ENCODE data around the gene CRTAC1. TPM values are rescaled to one million over a fixed set of nuclear protein-coding genes. Genes with fewer than 3 reads are reported as not detected.

Gene CRTAC1
- total RNA-seq, 1 donor from 2014 or later: 128 TPM

DNA sequence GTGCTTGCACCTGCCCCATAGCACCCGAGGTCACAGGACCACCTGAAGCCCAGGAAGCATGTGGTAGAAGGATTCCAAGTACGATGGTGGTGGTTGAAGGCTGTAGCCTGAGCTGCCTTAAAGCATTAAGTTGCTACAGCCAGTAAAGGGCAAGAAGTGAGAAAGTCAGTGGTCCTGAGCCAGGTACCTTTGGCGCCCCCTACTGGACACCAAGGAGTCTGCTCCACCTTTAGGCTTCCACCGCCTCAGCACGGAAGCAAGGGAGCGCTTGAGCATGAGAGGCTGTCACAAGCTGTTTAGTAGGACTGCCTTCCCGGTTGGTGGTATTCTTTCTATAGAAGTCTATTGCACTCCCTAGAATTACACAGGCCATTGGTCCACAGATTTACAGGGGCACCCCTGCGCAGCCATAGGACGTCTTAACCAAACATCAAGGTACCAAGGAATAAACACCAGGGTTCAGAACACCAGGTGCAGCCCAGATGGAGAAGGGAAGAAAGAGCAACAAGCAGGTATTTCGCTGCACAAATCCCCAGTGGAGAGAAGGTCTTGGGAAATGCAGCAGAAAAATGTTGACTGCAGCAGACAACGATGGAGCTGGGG, 2.2 kb downstream of the CRTAC1 start:
- ATAC-seq (peak; percentile 80), DNase-seq (peak; percentile 79)
- no peaks in the 10 kb centered on the region for H3K9me3 ChIP-seq
- peaks cover 65% of the 10 kb centered on the region for H3K27me3 ChIP-seq
- H3K4me1 ChIP-seq: peaks cover 13% of the 10 kb centered on the region
- TF ChIP-seq, protein P1, sequence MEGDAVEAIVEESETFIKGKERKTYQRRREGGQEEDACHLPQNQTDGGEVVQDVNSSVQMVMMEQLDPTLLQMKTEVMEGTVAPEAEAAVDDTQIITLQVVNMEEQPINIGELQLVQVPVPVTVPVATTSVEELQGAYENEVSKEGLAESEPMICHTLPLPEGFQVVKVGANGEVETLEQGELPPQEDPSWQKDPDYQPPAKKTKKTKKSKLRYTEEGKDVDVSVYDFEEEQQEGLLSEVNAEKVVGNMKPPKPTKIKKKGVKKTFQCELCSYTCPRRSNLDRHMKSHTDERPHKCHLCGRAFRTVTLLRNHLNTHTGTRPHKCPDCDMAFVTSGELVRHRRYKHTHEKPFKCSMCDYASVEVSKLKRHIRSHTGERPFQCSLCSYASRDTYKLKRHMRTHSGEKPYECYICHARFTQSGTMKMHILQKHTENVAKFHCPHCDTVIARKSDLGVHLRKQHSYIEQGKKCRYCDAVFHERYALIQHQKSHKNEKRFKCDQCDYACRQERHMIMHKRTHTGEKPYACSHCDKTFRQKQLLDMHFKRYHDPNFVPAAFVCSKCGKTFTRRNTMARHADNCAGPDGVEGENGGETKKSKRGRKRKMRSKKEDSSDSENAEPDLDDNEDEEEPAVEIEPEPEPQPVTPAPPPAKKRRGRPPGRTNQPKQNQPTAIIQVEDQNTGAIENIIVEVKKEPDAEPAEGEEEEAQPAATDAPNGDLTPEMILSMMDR (IDR thresholded peaks at IDR 0.05): peak; percentile 80
- H3K4me3 ChIP-seq: no peak overlapping the region
- intact Hi-C loops (cut with DNase I): no loop called here
- no peaks in the 10 kb centered on the region for H3K36me3 ChIP-seq
- no peak overlapping the region for H3K27ac ChIP-seq

- Histone ChIP-seq H3K27me3 (peaks cover 25% of the 10 kb centered on the region), H3K4me3 (no peak overlapping the region), H3K9me3 (no peaks in the 10 kb centered on the region), H3K27ac (no peak overlapping the region), H3K4me1 (peaks cover 5% of the 10 kb centered on the region), H3K36me3 (no peaks in the 10 kb centered on the region)
- DNase-seq (no peak), ATAC-seq (peak; percentile 28)
- intact Hi-C loops (cut with DNase I): no loop called here
- TF ChIP-seq, protein P1 (IDR thresholded peaks at IDR 0.05): no peak
Observed at GRCh38 chr10:98023024-98023423, 7.4 kb downstream of the CRTAC1 start.

GRCh38 chr10:98020784-98021183, 9.6 kb downstream of the CRTAC1 start:
- intact Hi-C loops (cut with DNase I): no loop called here
- TF ChIP-seq, protein P1 (IDR thresholded peaks at IDR 0.05): no peak
- peaks cover 11% of the 10 kb centered on the region for H3K27me3 ChIP-seq

GRCh38 chr10:98020254-98020653, 10.2 kb downstream of the CRTAC1 start:
- DNase-seq (no peak), ATAC-seq (no peak)
- Histone ChIP-seq H3K36me3 (no peaks in the 10 kb centered on the region), H3K27ac (no peak overlapping the region), H3K4me1 (peaks cover 5% of the 10 kb centered on the region), H3K4me3 (no peak overlapping the region), H3K9me3 (no peaks in the 10 kb centered on the region), H3K27me3 (peaks cover 6% of the 10 kb centered on the region)
- intact Hi-C loops (cut with DNase I): no loop called here
- TF ChIP-seq, protein P1 (IDR thresholded peaks at IDR 0.05): no peak

More at GRCh38 chr10:98020784-98021183, 9.6 kb downstream of the CRTAC1 start:
- Histone ChIP-seq H3K36me3 (no peaks in the 10 kb centered on the region), H3K4me1 (peaks cover 5% of the 10 kb centered on the region), H3K4me3 (no peak overlapping the region), H3K27ac (no peak overlapping the region), H3K9me3 (no peaks in the 10 kb centered on the region)
- DNase-seq (no peak), ATAC-seq (no peak)

- Histone ChIP-seq H3K4me3 (no peak overlapping the region), H3K36me3 (no peaks in the 10 kb centered on the region), H3K4me1 (peaks cover 5% of the 10 kb centered on the region), H3K9me3 (no peaks in the 10 kb centered on the region), H3K27ac (no peak overlapping the region), H3K27me3 (peaks cover 6% of the 10 kb centered on the region)
- intact Hi-C loops (cut with DNase I): no loop called here
- ATAC-seq (no peak), DNase-seq (no peak)
- TF ChIP-seq, protein P1 (IDR thresholded peaks at IDR 0.05): no peak
Observed at GRCh38 chr10:98019784-98020183, 10.6 kb downstream of the CRTAC1 start.

Measured in upper lobe of right lung (tissue), 1 donor.